ENCODE results near the gene ITGAL.
"Not testable (repeated sequence)": the region's sequence is repeated elsewhere in the genome, so short reads cannot be mapped to it uniquely, and the experiment has no call there.

Gene ITGAL

DNA sequence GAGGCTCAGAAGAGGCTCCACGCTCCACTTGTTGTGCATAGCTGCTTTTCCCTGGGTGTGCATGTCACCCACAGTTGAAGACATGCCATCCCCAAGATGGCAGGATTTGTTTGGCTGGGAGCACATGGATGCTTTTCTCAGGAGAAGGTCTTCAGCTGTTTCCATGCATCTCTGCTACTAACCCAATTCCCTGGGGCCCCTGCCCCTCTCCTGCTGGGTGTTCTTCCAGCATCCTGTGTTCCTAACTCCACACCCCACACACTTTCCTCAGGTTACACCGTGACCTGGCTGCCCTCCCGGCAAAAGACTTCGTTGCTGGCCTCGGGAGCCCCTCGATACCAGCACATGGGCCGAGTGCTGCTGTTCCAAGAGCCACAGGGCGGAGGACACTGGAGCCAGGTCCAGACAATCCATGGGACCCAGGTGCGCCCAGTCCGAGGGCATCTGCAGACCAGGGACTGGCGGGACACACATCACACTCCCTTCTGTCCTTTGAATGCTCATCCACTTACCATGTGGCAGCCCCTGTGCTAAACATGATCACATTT, 21.5 kb downstream of the ITGAL start:
- no peak overlapping the region for H3K4me3 ChIP-seq (ENCODE audit: low read length)
- TF ChIP-seq ZNF274 (IDR thresholded peaks at IDR 0.05; ENCODE audit: low read depth, low read length): no peak

DNA sequence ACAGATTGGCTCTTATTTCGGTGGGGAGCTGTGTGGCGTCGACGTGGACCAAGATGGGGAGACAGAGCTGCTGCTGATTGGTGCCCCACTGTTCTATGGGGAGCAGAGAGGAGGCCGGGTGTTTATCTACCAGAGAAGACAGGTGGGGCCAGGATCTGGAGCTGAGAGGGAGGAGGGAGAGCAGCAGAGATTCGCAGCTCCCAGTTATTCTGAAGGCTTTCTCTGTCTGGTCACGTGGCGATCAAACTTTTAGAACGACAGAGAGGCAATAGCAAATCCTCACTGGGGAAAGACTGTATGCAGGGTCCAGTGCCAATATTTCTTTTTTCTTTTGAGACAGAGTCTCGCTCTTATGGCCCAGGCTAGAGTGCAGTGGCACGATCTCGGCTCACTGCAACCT, 22.2 kb downstream of the ITGAL start:
- no peak for TF ChIP-seq ZNF274 (IDR thresholded peaks at IDR 0.05; ENCODE audit: low read depth, low read length)
- H3K4me3 ChIP-seq (ENCODE audit: low read length): no peak overlapping the region

DNA sequence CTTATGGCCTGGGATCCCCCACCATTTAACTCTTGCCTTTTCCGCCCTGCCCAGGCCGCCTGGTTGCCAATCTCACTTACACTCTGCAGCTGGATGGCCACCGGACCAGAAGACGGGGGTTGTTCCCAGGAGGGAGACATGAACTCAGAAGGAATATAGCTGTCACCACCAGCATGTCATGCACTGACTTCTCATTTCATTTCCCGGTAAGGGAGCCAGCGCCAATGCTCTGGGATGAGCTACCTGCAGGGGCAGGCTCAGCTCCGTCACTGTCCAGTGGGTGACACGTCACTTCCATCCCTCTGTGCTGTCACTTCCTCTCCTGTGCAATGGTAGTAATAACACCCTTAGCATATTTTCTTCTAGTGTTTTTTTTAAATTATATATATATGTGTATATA, 26.7 kb downstream of the ITGAL start:
- no peak overlapping the region for H3K4me3 ChIP-seq (ENCODE audit: low read length)
- no peak for TF ChIP-seq ZNF274 (IDR thresholded peaks at IDR 0.05; ENCODE audit: low read depth, low read length)

DNA sequence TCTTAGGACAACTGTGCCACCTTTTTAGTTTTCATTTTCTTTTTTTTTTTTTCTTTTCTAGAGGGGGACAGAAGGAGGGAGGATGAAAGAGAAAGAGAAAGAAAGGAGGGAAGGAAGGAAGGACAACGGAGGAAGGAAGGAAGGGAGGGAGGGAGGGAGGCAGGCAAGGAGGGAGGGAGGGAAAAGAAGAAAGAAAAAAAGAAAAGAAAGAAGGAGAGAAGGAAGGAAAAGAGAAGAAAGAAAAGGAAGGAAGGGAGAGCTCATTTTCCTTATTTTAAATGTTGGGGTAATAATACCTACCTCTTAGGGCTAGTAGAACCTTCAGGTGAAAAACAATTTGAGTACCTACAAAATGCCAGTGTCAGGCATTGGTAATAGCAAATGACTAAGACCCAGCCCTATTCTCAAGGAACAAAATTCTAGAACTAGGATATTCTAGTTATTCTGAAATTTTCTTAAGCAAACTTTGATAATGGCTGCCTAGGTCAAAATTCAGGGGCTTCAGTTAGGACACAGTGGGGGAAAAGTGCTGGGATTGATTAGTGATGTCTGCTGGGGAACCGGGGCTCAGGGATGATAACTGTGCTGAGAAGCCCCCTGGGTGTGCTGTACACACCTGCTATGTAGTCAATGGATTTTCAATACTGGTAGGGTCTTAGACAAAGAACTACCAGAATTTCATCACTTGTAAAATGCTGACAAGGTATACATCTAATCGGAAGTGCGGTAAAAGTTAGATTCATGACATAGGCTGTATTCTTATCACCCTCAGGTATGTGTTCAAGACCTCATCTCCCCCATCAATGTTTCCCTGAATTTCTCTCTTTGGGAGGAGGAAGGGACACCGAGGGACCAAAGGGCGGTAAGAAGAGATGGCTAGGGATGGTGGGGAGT, 31.1 kb downstream of the ITGAL start:
- TF ChIP-seq ZNF274 (IDR thresholded peaks at IDR 0.05; ENCODE audit: low read depth, low read length): no peak
- no peak overlapping the region for H3K4me3 ChIP-seq (ENCODE audit: low read length)

DNA sequence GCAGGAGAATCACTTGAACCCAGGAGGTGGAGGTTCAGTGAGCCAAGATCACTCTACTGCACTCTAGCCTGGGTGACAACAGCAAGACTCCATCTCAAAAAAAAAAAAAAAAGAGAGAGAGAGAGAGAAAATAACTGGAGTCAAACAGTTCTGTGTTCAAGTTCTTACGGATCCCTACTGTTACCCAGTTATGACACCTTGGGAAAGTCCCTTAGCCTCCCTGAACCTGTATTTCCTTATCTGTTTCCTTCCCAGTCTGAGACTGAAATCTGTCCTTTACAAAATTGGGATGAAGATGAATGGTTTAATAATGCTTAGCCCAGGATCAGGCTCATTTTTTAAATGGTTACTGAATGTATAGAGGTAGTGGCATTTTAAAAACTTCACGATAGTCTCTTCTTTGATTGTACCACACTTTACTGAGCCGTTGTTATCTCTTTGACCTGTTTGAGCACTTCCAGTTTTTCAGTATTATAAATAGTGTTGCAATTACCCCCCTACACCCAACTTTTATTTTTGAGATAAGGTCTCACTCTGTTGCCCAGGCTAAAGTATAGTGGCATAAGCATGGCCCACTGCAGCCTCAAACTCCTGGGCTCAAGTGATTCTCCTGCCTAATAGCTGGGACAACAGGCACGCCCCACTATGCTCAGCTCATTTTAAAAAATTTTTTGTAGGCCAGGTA, 36.7 kb downstream of the ITGAL start:
- no peak overlapping the region for H3K4me3 ChIP-seq (ENCODE audit: low read length)
- no peak for TF ChIP-seq ZNF274 (IDR thresholded peaks at IDR 0.05; ENCODE audit: low read depth, low read length)

DNA sequence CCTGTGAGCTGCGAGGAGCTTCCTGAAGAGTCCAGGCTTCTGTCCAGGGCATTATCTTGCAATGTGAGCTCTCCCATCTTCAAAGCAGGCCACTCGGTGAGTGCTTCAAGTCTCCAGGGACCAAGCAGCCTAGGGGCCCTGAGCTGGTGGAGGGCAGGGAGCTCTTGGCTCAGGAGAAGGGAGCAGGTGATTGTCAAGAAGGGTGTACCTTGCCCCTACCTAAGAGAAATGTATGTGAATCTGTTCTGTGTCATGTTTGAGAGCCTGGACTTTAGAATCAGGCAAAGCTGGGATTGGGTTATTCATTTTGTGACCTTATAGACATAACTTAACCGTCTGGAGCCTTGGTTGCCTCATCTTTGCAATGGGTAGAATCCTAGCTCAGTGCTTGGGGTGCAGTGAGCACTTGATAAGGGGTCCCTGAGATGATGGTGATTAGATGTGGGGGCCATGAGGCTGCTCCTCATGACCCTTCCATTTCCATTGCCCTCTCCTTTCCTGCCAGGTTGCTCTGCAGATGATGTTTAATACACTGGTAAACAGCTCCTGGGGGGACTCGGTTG, 37.9 kb downstream of the ITGAL start:
- no peak for TF ChIP-seq ZNF274 (IDR thresholded peaks at IDR 0.05; ENCODE audit: low read depth, low read length)

DNA sequence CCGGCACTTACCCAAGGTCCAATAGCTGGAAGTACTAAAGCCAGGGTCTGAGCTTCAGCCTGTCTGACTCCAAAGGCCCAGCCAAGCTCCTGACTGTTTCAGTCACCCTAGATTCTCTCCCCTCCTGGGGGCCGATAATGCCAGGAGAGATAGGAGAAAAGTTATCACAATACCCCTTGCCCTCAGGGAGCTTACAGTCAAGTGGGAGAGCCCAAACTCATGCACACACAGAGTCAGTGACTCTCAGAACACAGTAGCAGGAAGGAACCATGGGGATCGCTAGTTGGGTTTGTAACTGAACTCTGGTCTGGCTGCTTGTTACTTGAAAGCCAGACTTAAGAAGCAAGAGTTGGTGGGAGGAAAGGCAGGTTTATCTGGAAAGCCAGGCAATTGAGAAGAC, 39.0 kb downstream of the ITGAL start:
- no peak for TF ChIP-seq ZNF274 (IDR thresholded peaks at IDR 0.05; ENCODE audit: low read depth, low read length)
- H3K4me3 ChIP-seq (ENCODE audit: low read length): no peak overlapping the region

More for the DNA sequence above, 37.9 kb downstream of the ITGAL start:
- H3K4me3 ChIP-seq (ENCODE audit: low read length): no peak overlapping the region

DNA sequence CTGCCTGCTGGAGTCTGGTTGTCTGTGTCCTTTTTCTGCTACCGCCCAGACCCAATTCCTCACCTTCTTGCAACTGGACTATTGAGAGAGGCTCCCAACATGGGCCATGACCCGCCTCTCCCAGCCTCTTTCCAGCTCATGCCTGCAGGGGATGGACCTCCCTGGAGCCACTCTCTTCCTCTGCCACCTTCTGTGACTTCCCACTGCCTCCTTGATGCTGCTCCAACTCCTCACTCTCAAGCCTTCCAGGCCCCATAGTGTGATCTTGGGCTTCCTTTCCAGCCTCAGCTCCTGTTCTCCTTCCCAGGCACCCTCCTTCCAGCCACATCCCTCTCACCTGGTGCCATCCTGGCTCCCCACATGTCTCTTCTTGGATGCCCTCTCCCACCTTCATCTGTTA, 42.7 kb downstream of the ITGAL start:
- no peak for TF ChIP-seq ZNF274 (IDR thresholded peaks at IDR 0.05; ENCODE audit: low read depth, low read length)
- no peak overlapping the region for H3K4me3 ChIP-seq (ENCODE audit: low read length)

DNA sequence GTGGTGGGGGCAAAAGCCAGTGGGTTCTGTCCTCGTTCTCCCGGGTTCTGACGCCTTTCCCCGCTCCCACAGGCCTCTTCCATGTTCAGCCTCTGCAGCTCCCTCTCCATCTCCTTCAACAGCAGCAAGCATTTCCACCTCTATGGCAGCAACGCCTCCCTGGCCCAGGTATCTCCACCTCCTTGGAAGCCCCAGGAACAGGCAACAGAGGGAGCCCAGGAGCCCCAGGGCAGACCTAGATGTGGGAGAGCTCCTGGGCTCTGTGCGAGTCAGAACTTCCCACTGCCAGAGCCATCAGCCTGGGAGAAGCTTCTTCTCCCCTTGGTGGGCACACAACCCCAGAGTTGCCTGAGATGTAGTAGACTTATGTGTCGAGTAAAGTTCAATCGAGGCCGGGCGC, 46.0 kb downstream of the ITGAL start:
- no peak overlapping the region for H3K4me3 ChIP-seq (ENCODE audit: low read length)
- no peak for TF ChIP-seq ZNF274 (IDR thresholded peaks at IDR 0.05; ENCODE audit: low read depth, low read length)

DNA sequence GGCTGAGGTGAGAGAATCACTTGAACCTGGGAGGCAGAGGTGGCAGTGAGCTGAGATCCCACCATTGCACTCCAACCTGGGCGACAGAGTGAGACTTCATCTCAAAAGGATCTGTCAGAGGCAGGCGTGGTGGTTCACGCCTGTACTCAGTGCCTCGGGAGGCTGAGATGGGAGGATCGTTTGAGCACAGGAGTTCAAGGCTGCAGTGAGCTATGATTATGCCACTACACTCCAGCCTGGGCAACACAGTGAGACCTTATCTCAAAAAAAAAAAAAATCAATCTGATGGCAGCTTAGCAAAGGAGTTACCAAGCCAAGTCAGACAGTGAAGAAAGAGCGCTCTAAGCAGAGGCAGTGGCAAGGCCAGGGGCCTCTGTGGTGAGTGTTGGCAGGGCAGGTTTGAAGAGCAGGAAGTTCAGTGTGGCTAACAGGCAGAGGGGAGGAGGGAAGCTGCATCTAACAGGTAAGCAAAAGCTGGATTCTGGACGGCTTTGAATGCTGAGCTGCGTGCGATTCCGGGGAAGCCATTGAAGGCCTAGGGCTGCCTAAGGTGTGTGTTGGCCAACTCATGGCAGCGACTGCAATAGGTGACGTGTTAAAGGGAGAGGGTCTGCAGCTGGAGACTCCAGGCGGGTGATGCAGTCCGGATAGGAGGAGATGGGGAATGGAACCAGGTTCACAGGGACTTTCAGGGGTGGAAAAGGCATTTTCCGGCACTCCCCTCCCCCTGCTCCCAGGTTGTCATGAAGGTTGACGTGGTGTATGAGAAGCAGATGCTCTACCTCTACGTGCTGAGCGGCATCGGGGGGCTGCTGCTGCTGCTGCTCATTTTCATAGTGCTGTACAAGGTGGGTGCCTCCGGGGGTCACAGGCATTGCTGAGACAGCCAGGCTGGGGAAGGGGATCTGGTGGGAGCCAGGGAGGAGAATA, 46.8 kb downstream of the ITGAL start:
- TF ChIP-seq ZNF274 (IDR thresholded peaks at IDR 0.05; ENCODE audit: low read depth, low read length): no peak

DNA sequence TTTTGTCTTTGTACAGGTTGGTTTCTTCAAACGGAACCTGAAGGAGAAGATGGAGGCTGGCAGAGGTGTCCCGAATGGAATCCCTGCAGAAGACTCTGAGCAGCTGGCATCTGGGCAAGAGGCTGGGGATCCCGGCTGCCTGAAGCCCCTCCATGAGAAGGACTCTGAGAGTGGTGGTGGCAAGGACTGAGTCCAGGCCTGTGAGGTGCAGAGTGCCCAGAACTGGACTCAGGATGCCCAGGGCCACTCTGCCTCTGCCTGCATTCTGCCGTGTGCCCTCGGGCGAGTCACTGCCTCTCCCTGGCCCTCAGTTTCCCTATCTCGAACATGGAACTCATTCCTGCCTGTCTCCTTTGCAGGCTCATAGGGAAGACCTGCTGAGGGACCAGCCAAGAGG, 48.9 kb downstream of the ITGAL start:
- H3K4me3 ChIP-seq (ENCODE audit: low read length): no peak overlapping the region
- TF ChIP-seq ZNF274 (IDR thresholded peaks at IDR 0.05; ENCODE audit: low read depth, low read length): no peak

More for the DNA sequence above, 46.8 kb downstream of the ITGAL start:
- H3K4me3 ChIP-seq (ENCODE audit: low read length): no peak overlapping the region

DNA sequence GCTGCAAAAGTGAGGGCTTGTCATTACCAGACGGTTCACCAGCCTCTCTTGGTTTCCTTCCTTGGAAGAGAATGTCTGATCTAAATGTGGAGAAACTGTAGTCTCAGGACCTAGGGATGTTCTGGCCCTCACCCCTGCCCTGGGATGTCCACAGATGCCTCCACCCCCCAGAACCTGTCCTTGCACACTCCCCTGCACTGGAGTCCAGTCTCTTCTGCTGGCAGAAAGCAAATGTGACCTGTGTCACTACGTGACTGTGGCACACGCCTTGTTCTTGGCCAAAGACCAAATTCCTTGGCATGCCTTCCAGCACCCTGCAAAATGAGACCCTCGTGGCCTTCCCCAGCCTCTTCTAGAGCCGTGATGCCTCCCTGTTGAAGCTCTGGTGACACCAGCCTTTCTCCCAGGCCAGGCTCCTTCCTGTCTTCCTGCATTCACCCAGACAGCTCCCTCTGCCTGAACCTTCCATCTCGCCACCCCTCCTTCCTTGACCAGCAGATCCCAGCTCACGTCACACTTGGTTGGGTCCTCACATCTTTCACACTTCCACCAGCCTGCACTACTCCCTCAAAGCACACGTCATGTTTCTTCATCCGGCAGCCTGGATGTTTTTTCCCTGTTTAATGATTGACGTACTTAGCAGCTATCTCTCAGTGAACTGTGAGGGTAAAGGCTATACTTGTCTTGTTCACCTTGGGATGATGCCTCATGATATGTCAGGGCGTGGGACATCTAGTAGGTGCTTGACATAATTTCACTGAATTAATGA, 49.5 kb downstream of the ITGAL start:
- no peak overlapping the region for H3K4me3 ChIP-seq (ENCODE audit: low read length)
- no peak for TF ChIP-seq ZNF274 (IDR thresholded peaks at IDR 0.05; ENCODE audit: low read depth, low read length)

DNA sequence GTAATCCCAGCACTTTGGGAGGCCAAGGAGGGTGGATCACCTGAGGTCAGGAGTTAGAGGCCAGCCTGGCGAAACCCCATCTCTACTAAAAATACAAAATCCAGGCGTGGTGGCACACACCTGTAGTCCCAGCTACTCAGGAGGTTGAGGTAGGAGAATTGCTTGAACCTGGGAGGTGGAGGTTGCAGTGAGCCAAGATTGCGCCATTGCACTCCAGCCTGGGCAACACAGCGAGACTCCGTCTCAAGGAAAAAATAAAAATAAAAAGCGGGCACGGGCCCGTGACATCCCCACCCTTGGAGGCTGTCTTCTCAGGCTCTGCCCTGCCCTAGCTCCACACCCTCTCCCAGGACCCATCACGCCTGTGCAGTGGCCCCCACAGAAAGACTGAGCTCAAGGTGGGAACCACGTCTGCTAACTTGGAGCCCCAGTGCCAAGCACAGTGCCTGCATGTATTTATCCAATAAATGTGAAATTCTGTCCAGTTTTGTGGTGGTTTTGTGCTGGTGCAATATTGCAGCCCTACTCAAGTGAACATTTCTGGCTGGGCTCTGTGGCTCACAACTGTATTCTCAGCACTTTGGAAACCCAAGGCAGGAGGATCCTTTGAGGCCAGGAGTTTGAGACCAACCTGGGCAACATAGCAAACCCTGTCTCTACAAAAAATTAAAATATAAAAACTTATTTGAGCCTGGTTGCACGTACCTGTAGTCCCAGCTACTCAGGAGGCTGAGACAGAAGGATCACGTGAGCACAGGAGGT, 50.3 kb downstream of the ITGAL start:
- not testable (repeated sequence) for H3K4me3 ChIP-seq (ENCODE audit: low read length)

Measured in GM08714 (cell line).